Measurements from ENCODE around the gene SAA1.

SAA1 gene

DNA sequence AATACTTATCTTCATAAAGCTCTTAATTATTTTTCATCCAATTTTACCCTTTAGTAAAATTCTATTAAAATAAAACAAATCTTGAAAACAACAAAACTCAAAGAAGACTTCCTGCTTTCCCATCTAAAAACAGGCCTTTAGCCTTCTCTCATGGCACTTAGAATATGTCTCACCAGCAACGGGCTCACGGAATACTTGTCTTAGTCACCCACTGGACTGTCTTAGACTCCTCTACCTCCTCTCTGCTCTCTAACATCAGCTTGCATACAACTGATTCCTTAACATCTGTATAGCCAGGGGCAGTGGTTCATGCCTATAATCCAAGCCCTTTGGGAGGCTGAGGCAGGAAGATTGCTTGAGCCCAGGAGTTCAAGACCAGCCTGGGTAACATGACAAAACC is 42.2 kb downstream of the SAA1 start:
- no peak for TF ChIP-seq CTCF (IDR thresholded peaks at IDR 0.05; ENCODE audit: extremely low read depth, insufficient read depth, missing control alignments)
- DNase-seq (ENCODE audit: low spot score): no peak
- in situ Hi-C loops (cut with MboI; ENCODE audit: low pct_unique_long_range_greater_than_20kb, low sequenced_read_pairs, unreplicated experiment): no loop called here

- DNase-seq (ENCODE audit: low spot score): no peak
- in situ Hi-C loops (cut with MboI; ENCODE audit: low pct_unique_long_range_greater_than_20kb, low sequenced_read_pairs, unreplicated experiment): no loop called here
- TF ChIP-seq CTCF (IDR thresholded peaks at IDR 0.05; ENCODE audit: extremely low read depth, insufficient read depth, missing control alignments): no peak
These were observed 43.6 kb downstream of the SAA1 start for GRCh38 chr11:18309691-18310090.

DNA sequence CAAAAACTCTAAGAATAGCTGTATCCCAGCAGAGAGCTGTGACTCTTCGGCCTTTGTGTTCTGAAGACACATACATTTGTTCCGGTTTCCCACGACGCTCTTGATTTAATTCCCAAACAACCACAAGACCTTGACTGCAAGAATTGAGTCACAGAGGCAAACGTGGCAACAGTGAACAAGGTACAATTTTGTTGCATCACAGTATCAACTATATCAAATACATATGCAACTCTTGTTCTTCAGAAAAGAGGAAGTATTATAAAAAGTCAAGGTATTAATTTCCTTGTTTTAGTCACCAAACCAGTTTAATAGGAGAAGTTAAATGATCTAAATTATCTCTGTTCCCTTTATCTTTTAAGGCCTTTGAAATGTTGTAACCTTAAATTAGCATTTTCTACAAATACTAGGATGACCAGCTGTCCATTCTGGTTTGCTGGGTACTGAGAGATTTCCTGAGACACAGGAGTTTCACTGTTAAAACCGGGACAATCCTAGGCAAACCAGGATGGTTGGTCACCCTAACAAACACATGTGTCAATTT is 44.8 kb downstream of the SAA1 start:
- no peak for TF ChIP-seq CTCF (IDR thresholded peaks at IDR 0.05; ENCODE audit: extremely low read depth, insufficient read depth, missing control alignments)
- in situ Hi-C loops (cut with MboI; ENCODE audit: low pct_unique_long_range_greater_than_20kb, low sequenced_read_pairs, unreplicated experiment): no loop called here
- DNase-seq (ENCODE audit: low spot score): peak; percentile 23

DNA sequence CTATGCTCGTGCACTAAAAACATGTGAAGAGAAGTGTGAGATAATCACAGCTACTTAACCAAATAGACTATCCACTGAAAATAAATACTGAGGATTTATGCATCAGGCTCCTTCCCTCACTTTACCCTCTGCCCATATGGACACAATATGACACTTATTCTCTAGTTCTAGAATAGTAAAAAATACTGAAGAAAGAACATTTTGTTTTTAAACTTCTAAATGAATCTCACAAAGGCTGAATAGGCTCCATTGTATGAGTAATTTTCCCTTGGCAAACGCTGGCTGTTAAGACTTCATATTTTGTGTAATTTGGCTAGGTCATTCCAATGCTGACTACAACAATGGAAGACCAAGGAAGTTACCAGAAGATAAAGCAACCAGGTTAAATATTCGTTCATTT is 45.9 kb downstream of the SAA1 start:
- no peak for DNase-seq (ENCODE audit: low spot score)
- in situ Hi-C loops (cut with MboI; ENCODE audit: low pct_unique_long_range_greater_than_20kb, low sequenced_read_pairs, unreplicated experiment): no loop called here

DNA sequence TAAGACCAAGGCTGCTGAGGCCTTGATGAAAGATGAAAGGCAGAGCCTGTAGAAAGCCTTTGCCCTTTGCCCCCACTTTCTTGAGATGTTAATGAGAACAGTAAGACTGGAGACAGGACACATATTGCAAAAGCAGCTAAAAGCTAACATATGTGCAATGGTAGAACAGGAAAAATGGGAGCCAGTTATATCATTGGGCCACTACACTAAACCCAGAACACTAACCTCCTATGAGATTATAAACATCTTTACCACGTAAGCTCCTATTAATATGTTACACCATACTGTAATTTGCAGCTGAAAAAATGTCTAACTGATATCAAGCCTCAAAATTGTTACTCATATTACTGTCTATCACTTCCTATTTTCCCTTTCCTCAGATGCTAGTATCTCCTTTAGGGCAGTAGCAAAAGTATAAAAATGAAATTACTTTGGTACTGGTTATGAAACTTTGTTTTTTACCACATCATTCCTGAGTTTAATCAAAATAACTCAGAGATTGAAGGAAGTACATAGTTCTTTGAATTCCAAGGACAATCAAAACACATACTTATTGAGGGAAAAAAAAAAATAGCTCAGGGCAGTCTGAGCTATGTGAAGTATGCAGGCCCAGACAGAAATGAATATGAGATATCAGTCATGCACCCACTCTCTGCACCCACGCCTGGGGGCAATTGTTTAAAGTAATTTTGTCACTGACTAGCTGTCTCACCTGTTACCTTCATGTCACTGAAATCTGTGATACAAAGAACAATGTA is 46.8 kb downstream of the SAA1 start:
- TF ChIP-seq CTCF (IDR thresholded peaks at IDR 0.05; ENCODE audit: extremely low read depth, insufficient read depth, missing control alignments): no peak
- in situ Hi-C loops (cut with MboI; ENCODE audit: low pct_unique_long_range_greater_than_20kb, low sequenced_read_pairs, unreplicated experiment): no loop called here
- DNase-seq (ENCODE audit: low spot score): no peak

More for the DNA sequence above, 45.9 kb downstream of the SAA1 start:
- TF ChIP-seq CTCF (IDR thresholded peaks at IDR 0.05; ENCODE audit: extremely low read depth, insufficient read depth, missing control alignments): no peak

GRCh38 chr11:18313965-18314763 is 48.1 kb downstream of the SAA1 start:
- no peak for DNase-seq (ENCODE audit: low spot score)
- in situ Hi-C loops (cut with MboI; ENCODE audit: low pct_unique_long_range_greater_than_20kb, low sequenced_read_pairs, unreplicated experiment): no loop called here
- TF ChIP-seq CTCF (IDR thresholded peaks at IDR 0.05; ENCODE audit: extremely low read depth, insufficient read depth, missing control alignments): no peak

Measured in GM13977 (cell line).